GM19452 (cell line): ENCODE results near the gene LDLRAD4.

Experiments used
- ATAC-seq: cut with Tn5 transposase; IDR thresholded peaks from one replicate; pipeline ENCODE4 v1.9.1; 2021; ENCODE audit not compliant: unreplicated experiment

Gene LDLRAD4

GRCh38 chr18:13380691-13381070, 162.1 kb downstream of the LDLRAD4 start:
- no peak for ATAC-seq

GRCh38 chr18:13381331-13381730, 162.8 kb downstream of the LDLRAD4 start:
- no peak for ATAC-seq

- peak; percentile 49 for ATAC-seq
These were observed 163.4 kb downstream of the LDLRAD4 start for GRCh38 chr18:13381944-13382365.

- ATAC-seq: peak; percentile 3
These were observed 163.9 kb downstream of the LDLRAD4 start for GRCh38 chr18:13382366-13382953.

- no peak for ATAC-seq
These were observed 164.6 kb downstream of the LDLRAD4 start for GRCh38 chr18:13382954-13383827.

GRCh38 chr18:13386891-13387801, 168.6 kb downstream of the LDLRAD4 start:
- no peak for ATAC-seq

GRCh38 chr18:13387855-13388548, 169.4 kb downstream of the LDLRAD4 start:
- no peak for ATAC-seq

- no peak for ATAC-seq
These were observed 170.3 kb downstream of the LDLRAD4 start for GRCh38 chr18:13388586-13389490.

GRCh38 chr18:13389491-13390131, 171.1 kb downstream of the LDLRAD4 start:
- no peak for ATAC-seq

- no peak for ATAC-seq
These were observed 171.6 kb downstream of the LDLRAD4 start for GRCh38 chr18:13390196-13390595.

GRCh38 chr18:13390711-13391110, 172.2 kb downstream of the LDLRAD4 start:
- ATAC-seq: no peak

GRCh38 chr18:13392029-13392750, 173.6 kb downstream of the LDLRAD4 start:
- no peak for ATAC-seq

- no peak for ATAC-seq
These were observed 174.3 kb downstream of the LDLRAD4 start for GRCh38 chr18:13392899-13393298.

- no peak for ATAC-seq
These were observed 174.8 kb downstream of the LDLRAD4 start for GRCh38 chr18:13393338-13393737.

GRCh38 chr18:13394801-13395200, 176.2 kb downstream of the LDLRAD4 start:
- ATAC-seq: no peak

- ATAC-seq: no peak
These were observed 177.0 kb downstream of the LDLRAD4 start for GRCh38 chr18:13395577-13395976.

GRCh38 chr18:13397504-13398163, 179.1 kb downstream of the LDLRAD4 start:
- ATAC-seq: no peak

- no peak for ATAC-seq
These were observed 180.1 kb downstream of the LDLRAD4 start for GRCh38 chr18:13398631-13399030.
